Thoracic aorta (tissue), 2 donors: ENCODE results near the gene MCOLN3. TPM values are rescaled to one million over a fixed set of nuclear protein-coding genes. Genes with fewer than 3 reads are reported as not detected.

Experiments used
- ATAC-seq: fragments of 150-250 bp; one replicate; pipeline ENCODE4 v1.8.0; 2017; ENCODE audit warnings: low read depth; ENCODE audit not compliant: insufficient number of reproducible peaks, low FRiP score
- DNase-seq: peaks from one replicate; pipeline ENCODE4 v3.0.0-alpha.2; 2020; ENCODE audit warnings: low spot score
- H3K27ac ChIP-seq, 2 donors: fragments of 200-600 bp; sonication (generic); 1 replicate in 1 of 2; 2 replicates in 1 of 2; pipeline ENCODE4 v1.5.1; 2016; ENCODE audit warnings: mild to moderate bottlenecking in 2 of 2, moderate library complexity in 2 of 2
- H3K27me3 ChIP-seq: fragments of 200-600 bp; sonication (generic); replicated peaks from 2 replicates; pipeline ENCODE4 v1.6.0; 2016; ENCODE audit warnings: mild to moderate bottlenecking; ENCODE audit not compliant: insufficient read depth
- H3K36me3 ChIP-seq: fragments of 200-600 bp; sonication (generic); one replicate; pipeline ENCODE4 v1.5.1; 2016
- H3K4me1 ChIP-seq, 2 donors: fragments of 200-600 bp; sonication (generic); 1 replicate in 1 of 2; 2 replicates in 1 of 2; pipeline versions ENCODE4 v1.5.1 to v1.6.0; 2016; ENCODE audit warnings: low read depth in 2 of 2, mild to moderate bottlenecking in 1 of 2; ENCODE audit not compliant: control insufficient read depth in 1 of 2
- H3K4me3 ChIP-seq: fragments of 200-600 bp; sonication (generic); 2 replicates; pipeline ENCODE4 v1.5.1; 2016; ENCODE audit warnings: mild to moderate bottlenecking
- H3K9me3 ChIP-seq: fragments of 200-600 bp; sonication (generic); 2 replicates; pipeline ENCODE4 v1.5.1; 2016
- total RNA-seq, 2 donors: library from RNA; depleted of rRNA; stranded (reverse); fragments of >200 nt; gene quantifications; one replicate each; pipeline versions ENCODE4 v1.1.0 to v1.2.3, GENCODE V29; 2016
- TF ChIP-seq, protein P1 (sequence below): fragments of 200-600 bp; sonication (generic); IDR thresholded peaks from one replicate; pipeline ENCODE4 v1.5.1; 2019; ENCODE audit warnings: antibody characterized with exemption

Gene MCOLN3
- total RNA-seq, 2 donors from 2014 or later = 2.3 to 3.2 TPM

DNA sequence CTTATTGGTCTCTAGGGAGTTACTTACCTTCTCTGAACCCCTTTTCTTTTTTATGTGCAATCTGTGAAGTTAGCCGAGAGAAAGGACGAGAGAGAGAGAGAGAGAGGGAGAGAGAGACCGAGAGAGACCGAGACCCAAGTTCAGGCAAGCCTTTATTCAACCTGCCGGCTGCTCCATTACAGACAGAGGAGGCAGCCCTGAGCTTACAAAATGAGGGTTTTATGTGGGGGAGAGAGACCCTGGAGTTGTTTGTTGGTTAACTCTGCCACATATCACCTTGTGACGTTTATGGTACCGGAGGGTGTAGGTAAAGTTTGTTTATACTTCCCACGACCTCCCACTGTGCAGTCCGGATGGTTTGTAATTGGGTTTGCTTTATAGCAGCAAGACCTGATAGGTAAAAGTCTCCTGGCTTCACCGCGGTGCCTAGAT, 1.5 kb upstream of the MCOLN3 start:
- DNase-seq = no peak
- no peak for ATAC-seq
- Histone ChIP-seq H3K27ac (no peak overlapping the region), H3K9me3 (no peaks in the 10 kb centered on the region), H3K36me3 (no peaks in the 10 kb centered on the region), H3K27me3 (no peaks in the 10 kb centered on the region), H3K4me3 (no peak overlapping the region), H3K4me1 (peaks cover 4 to 8% of the 10 kb centered on the region in 2 donors)
- TF ChIP-seq, protein P1, sequence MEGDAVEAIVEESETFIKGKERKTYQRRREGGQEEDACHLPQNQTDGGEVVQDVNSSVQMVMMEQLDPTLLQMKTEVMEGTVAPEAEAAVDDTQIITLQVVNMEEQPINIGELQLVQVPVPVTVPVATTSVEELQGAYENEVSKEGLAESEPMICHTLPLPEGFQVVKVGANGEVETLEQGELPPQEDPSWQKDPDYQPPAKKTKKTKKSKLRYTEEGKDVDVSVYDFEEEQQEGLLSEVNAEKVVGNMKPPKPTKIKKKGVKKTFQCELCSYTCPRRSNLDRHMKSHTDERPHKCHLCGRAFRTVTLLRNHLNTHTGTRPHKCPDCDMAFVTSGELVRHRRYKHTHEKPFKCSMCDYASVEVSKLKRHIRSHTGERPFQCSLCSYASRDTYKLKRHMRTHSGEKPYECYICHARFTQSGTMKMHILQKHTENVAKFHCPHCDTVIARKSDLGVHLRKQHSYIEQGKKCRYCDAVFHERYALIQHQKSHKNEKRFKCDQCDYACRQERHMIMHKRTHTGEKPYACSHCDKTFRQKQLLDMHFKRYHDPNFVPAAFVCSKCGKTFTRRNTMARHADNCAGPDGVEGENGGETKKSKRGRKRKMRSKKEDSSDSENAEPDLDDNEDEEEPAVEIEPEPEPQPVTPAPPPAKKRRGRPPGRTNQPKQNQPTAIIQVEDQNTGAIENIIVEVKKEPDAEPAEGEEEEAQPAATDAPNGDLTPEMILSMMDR = no peak

DNA sequence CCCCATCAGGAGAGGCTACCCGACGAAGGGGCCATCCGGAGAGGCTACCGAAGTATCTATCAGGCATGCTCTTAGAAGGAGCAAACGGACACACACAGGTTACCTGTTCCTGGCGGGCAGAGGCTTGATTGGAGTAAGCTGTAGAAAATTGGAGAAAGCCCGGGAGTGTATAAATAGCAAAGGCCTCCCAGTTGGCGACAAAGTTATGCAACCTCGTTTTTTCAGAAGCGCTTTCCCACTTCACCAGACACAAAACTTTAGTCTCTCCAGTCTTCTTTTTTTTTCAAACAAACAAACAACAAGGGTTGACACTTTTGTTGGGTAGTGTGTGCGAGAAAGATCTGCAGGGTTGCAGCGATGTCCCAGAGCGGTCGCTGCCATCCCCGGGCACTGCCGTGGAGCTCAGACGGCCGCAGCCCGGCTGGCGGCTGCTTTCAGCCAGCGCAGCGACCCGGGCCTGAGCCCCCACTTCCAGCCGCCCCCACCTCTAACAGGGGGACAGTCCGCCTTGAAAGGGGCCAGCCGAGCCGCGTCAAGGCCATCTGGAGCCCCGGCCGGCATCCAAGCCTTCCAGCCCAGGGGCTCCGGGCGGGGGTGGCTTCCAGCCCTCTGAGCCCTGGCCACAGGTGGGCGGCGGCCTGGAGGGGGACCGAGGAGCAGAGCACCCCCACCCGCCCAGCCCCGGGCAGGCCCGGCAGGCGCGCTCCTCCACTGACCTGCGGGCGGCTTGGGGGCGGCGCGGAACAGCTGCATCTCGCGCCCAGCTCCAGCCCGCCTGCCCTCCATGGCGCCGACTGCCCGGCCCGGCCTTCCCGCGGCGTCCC, 616 bp downstream of the MCOLN3 start:
- Histone ChIP-seq H3K36me3 (no peaks in the 10 kb centered on the region), H3K9me3 (no peaks in the 10 kb centered on the region), H3K4me1 (peaks cover 4 to 8% of the 10 kb centered on the region in 2 donors), H3K4me3 (peak overlapping the region; percentile 65), H3K27me3 (no peaks in the 10 kb centered on the region), H3K27ac (no peak overlapping the region)
- DNase-seq (no peak), ATAC-seq (no peak)
- TF ChIP-seq, protein P1 = no peak

DNA sequence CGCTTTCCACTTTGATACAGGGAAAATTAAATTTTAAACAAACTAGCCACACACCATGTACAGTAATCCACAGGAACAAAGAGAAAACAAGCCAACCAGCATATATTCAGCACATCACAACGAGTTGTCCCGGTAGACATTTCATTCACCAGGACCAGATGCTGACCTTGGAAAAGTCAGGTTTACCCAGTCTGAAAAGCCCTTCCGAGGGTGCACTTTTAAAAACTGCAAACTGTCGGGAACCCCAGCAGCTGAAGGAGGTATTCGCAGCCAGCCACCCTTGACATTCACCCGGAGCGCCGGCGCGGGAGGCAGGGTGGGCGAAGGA, 1.2 kb downstream of the MCOLN3 start:
- ATAC-seq (no peak), DNase-seq (no peak)
- Histone ChIP-seq H3K27me3 (no peaks in the 10 kb centered on the region), H3K4me1 (peaks cover 4 to 8% of the 10 kb centered on the region in 2 donors), H3K4me3 (peak overlapping the region; percentile 65), H3K36me3 (no peaks in the 10 kb centered on the region), H3K9me3 (no peaks in the 10 kb centered on the region), H3K27ac (no peak overlapping the region)
- TF ChIP-seq, protein P1 = no peak

DNA sequence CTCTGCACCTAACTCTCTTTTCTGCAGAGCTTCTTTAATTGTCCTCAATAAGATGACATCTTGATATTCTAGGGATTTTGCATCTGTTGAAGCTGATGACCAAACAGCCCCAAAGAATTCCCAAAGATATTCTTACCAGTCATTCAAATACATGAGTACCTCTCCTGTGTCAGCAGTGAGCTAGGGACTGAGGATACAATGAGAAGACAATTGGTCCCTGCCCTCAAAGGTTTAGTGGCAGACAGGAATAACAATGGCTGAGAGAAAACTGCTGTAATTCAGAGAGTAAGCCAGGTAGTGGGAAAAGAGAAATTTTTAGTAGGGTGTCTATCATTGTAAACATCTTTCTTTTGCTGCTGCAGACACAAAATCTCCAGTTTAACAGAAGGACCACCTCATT, 5.9 kb downstream of the MCOLN3 start:
- no peaks in the 10 kb centered on the region for H3K4me1 ChIP-seq
- H3K27me3 ChIP-seq = no peaks in the 10 kb centered on the region
- TF ChIP-seq, protein P1 = no peak
- ATAC-seq = no peak
- H3K9me3 ChIP-seq = no peaks in the 10 kb centered on the region
- H3K27ac ChIP-seq = no peak overlapping the region
- no peak for DNase-seq
- H3K36me3 ChIP-seq = no peaks in the 10 kb centered on the region
- no peak overlapping the region for H3K4me3 ChIP-seq

DNA sequence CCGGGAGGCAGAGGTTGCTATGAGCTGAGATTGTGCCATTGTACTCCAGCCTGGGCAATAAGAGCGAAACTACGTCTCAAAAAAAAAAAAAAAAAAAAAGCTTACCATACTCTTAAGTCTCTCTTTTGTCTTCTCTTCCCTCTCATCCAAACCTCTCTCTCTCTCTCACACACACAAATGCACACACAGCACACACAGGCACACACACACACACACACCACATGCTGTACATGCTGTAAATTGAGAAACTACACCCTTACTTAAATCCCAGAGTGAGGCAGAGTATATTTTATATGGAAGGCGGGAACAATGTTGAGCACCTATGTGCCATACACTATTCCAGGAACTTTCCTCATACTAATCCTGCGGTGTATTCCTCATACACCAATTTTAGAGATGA, 6.5 kb downstream of the MCOLN3 start:
- no peaks in the 10 kb centered on the region for H3K4me1 ChIP-seq
- no peak overlapping the region for H3K4me3 ChIP-seq
- ATAC-seq = no peak
- no peaks in the 10 kb centered on the region for H3K27me3 ChIP-seq
- no peaks in the 10 kb centered on the region for H3K36me3 ChIP-seq
- H3K27ac ChIP-seq = no peak overlapping the region
- no peaks in the 10 kb centered on the region for H3K9me3 ChIP-seq
- TF ChIP-seq, protein P1 = no peak
- DNase-seq = no peak
